ENCODE measurements around the gene TSPAN11.

The TSPAN11 gene

GRCh38 chr12:30990776-30991175 lies 64.2 kb downstream of the TSPAN11 start:
- H3K9ac ChIP-seq (ENCODE audit: low read length), result no peak overlapping the region
- H3K4me3 ChIP-seq (ENCODE audit: low read length), result no peak overlapping the region
- H3K4me1 ChIP-seq (ENCODE audit: control insufficient read depth, insufficient read depth, low read length), result peaks cover 12% of the 10 kb centered on the region
- H3K9me3 ChIP-seq (ENCODE audit: control insufficient read depth, low read length), result no peaks in the 10 kb centered on the region
- no peaks in the 10 kb centered on the region for H3K36me3 ChIP-seq (ENCODE audit: control insufficient read depth, insufficient read depth, low read length)
- no peaks in the 10 kb centered on the region for H3K27me3 ChIP-seq (ENCODE audit: control insufficient read depth, insufficient read depth, low read length)

GRCh38 chr12:30991466-30991865 lies 64.9 kb downstream of the TSPAN11 start:
- no peaks in the 10 kb centered on the region for H3K9me3 ChIP-seq (ENCODE audit: control insufficient read depth, low read length)
- no peak overlapping the region for H3K4me3 ChIP-seq (ENCODE audit: low read length)
- peaks cover 12% of the 10 kb centered on the region for H3K4me1 ChIP-seq (ENCODE audit: control insufficient read depth, insufficient read depth, low read length)
- no peaks in the 10 kb centered on the region for H3K27me3 ChIP-seq (ENCODE audit: control insufficient read depth, insufficient read depth, low read length)
- H3K36me3 ChIP-seq (ENCODE audit: control insufficient read depth, insufficient read depth, low read length), result no peaks in the 10 kb centered on the region
- no peak overlapping the region for H3K9ac ChIP-seq (ENCODE audit: low read length)

DNA sequence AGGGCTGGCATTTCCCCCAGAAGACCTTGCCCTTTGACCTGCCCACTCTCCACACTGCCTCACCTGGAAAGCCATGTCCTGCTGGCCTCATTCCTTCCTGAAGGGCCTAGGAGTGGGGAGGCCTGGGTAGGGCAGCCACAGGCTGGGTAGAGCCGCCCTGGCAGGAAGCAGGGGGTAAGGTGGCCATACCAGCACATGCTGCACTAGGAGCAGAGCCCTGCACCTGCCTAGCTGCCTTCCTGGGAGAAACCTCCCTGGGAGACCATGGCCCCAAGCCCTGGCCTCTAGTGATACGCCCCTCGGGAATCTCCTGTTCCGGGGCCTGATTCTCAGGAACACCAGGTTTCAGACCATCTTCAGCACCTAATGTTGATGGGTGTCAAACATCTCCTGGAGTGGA lies 65.8 kb downstream of the TSPAN11 start:
- Histone ChIP-seq H3K4me3 (ENCODE audit: low read length) (no peak overlapping the region), H3K27me3 (ENCODE audit: control insufficient read depth, insufficient read depth, low read length) (no peaks in the 10 kb centered on the region)

DNA sequence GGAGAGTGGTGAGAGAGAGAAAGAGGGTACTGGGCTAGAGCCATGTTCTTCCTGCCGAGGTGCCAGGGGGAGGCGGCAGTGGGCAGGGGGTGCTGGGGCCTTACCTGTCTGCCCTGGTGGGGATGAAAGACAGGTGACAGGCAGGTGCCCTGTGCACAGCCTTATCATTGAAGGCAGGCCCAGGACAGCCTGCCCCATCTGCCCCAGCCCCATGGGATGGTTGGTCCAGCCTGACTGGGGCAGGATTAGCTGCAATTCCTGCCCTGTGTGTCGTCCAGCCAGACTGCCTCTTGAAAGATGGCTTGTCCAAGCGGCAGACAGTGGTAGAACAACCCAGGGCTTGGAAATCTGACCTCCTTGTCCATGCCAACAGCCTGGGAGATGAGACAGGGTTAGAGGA lies 67.2 kb downstream of the TSPAN11 start:
- no peaks in the 10 kb centered on the region for H3K9me3 ChIP-seq (ENCODE audit: control insufficient read depth, low read length)
- H3K9ac ChIP-seq (ENCODE audit: low read length), result no peak overlapping the region
- H3K36me3 ChIP-seq (ENCODE audit: control insufficient read depth, insufficient read depth, low read length), result no peaks in the 10 kb centered on the region
- peaks cover 10% of the 10 kb centered on the region for H3K4me1 ChIP-seq (ENCODE audit: control insufficient read depth, insufficient read depth, low read length)
- no peak overlapping the region for H3K4me3 ChIP-seq (ENCODE audit: low read length)
- no peaks in the 10 kb centered on the region for H3K27me3 ChIP-seq (ENCODE audit: control insufficient read depth, insufficient read depth, low read length)

More for the DNA sequence above, 65.8 kb downstream of the TSPAN11 start:
- Histone ChIP-seq H3K4me1 (ENCODE audit: control insufficient read depth, insufficient read depth, low read length) (peaks cover 12% of the 10 kb centered on the region), H3K36me3 (ENCODE audit: control insufficient read depth, insufficient read depth, low read length) (no peaks in the 10 kb centered on the region), H3K9me3 (ENCODE audit: control insufficient read depth, low read length) (no peaks in the 10 kb centered on the region), H3K9ac (ENCODE audit: low read length) (no peak overlapping the region)

GRCh38 chr12:30994274-30994673 lies 67.7 kb downstream of the TSPAN11 start:
- Histone ChIP-seq H3K36me3 (ENCODE audit: control insufficient read depth, insufficient read depth, low read length) (no peaks in the 10 kb centered on the region), H3K9me3 (ENCODE audit: control insufficient read depth, low read length) (no peaks in the 10 kb centered on the region)

DNA sequence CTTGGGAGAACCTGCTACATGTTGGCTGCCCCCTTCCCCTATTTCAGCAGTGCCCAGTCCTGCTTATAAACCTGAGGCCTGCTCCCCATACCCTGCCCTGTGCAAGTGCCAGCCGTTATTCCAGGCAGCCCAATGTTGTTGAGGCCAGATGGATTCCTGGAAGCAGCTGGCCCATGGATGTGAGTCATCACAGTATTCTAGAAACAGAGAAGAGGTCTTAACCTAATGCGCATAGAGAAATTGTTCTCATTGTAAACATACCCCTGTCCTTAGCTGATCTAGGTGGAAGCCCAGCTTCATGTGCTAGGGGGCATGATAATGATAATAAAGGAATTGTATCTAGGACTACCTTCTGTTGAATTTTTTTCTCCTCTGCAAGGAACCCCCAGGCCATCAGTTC lies 69.7 kb downstream of the TSPAN11 start:
- Histone ChIP-seq H3K9ac (ENCODE audit: low read length) (no peak overlapping the region), H3K4me3 (ENCODE audit: low read length) (no peak overlapping the region), H3K4me1 (ENCODE audit: control insufficient read depth, insufficient read depth, low read length) (no peaks in the 10 kb centered on the region), H3K36me3 (ENCODE audit: control insufficient read depth, insufficient read depth, low read length) (no peaks in the 10 kb centered on the region), H3K27me3 (ENCODE audit: control insufficient read depth, insufficient read depth, low read length) (no peaks in the 10 kb centered on the region), H3K9me3 (ENCODE audit: control insufficient read depth, low read length) (no peaks in the 10 kb centered on the region)

More at GRCh38 chr12:30994274-30994673, 67.7 kb downstream of the TSPAN11 start:
- no peaks in the 10 kb centered on the region for H3K27me3 ChIP-seq (ENCODE audit: control insufficient read depth, insufficient read depth, low read length)
- peaks cover 4% of the 10 kb centered on the region for H3K4me1 ChIP-seq (ENCODE audit: control insufficient read depth, insufficient read depth, low read length)
- H3K9ac ChIP-seq (ENCODE audit: low read length), result no peak overlapping the region
- no peak overlapping the region for H3K4me3 ChIP-seq (ENCODE audit: low read length)

DNA sequence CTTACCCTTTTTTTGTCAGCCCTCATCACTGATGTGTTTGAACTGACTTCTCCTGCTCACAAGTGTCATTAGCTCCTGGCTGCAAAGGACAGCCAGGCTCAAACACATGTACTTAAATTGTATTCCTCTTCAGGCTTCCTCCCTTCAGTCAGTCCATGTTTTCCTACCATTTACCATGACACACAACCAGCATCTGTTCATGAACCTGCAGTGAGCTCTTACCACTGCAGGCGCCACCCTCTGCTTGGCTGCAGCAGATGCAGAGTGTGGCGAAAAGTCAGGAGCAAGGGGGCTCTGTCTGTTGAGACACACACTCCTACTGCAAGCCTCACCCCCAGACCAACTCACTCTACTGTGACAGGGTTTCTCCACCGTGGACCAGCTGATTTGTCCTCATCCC lies 70.2 kb downstream of the TSPAN11 start:
- Histone ChIP-seq H3K9me3 (ENCODE audit: control insufficient read depth, low read length) (no peaks in the 10 kb centered on the region), H3K36me3 (ENCODE audit: control insufficient read depth, insufficient read depth, low read length) (no peaks in the 10 kb centered on the region), H3K4me1 (ENCODE audit: control insufficient read depth, insufficient read depth, low read length) (no peaks in the 10 kb centered on the region), H3K4me3 (ENCODE audit: low read length) (no peak overlapping the region), H3K9ac (ENCODE audit: low read length) (no peak overlapping the region), H3K27me3 (ENCODE audit: control insufficient read depth, insufficient read depth, low read length) (no peaks in the 10 kb centered on the region)

DNA sequence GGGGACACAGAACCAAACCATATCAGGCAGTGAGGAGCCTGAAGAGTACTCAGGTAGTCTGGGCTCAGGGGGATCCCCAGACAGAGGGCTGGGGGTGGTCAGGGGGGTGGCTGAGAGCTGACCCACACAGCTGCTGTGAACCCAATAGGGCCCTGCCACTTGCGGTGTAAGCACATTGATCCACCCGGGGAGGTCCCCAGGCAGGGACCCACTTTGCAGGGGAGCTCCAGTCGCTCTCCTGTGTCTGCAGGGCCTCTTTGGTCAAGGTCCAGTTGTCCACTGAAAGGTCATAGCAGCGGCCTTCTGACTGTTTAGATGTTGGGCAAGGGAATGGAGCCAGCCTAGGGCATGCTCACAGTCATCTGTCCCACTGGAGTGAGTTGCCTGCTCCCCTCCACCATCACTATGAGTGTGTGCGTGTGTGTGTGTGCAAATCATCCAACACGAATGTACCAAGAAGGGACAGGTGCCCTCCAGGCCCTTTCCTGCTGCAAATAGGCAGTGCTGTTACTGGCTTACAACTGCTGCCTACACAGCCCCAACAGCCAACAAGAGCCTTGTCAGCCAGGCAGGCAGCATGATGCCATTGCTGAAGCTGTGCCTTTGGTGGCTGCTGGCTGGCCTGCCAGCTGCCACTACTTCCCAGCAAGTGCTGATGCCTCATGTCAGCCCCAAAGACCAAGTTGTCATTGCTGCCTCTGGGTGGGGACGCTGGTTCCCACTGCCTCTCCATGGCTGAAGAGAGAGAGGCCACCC lies 71.3 kb downstream of the TSPAN11 start:
- Histone ChIP-seq H3K9ac (ENCODE audit: low read length) (no peak overlapping the region), H3K4me3 (ENCODE audit: low read length) (no peak overlapping the region), H3K27me3 (ENCODE audit: control insufficient read depth, insufficient read depth, low read length) (no peaks in the 10 kb centered on the region), H3K9me3 (ENCODE audit: control insufficient read depth, low read length) (no peaks in the 10 kb centered on the region), H3K36me3 (ENCODE audit: control insufficient read depth, insufficient read depth, low read length) (no peaks in the 10 kb centered on the region), H3K4me1 (ENCODE audit: control insufficient read depth, insufficient read depth, low read length) (no peaks in the 10 kb centered on the region)

DNA sequence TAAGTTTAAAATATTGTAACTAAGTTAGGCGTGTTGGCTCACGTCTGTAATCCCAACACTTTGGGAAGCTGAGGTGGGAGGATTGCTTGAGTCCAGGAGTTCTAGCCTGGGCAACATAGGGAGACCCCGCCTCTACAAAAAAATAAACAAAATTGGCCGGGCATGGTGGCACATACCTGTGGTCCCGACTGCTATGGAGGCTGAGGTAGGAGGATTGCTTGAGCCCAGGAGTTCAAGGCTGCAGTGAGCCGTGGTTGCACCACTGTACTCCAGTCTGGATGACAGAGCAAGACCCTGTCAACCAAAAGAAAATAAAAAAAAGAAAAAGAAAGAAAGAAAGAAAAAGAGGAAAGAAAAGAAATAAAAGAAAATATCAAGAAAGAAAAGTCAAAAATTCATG lies 72.5 kb downstream of the TSPAN11 start:
- no peaks in the 10 kb centered on the region for H3K4me1 ChIP-seq (ENCODE audit: control insufficient read depth, insufficient read depth, low read length)
- H3K4me3 ChIP-seq (ENCODE audit: low read length), result no peak overlapping the region
- no peaks in the 10 kb centered on the region for H3K27me3 ChIP-seq (ENCODE audit: control insufficient read depth, insufficient read depth, low read length)
- H3K9ac ChIP-seq (ENCODE audit: low read length), result no peak overlapping the region
- no peaks in the 10 kb centered on the region for H3K36me3 ChIP-seq (ENCODE audit: control insufficient read depth, insufficient read depth, low read length)
- H3K9me3 ChIP-seq (ENCODE audit: control insufficient read depth, low read length), result no peaks in the 10 kb centered on the region

GRCh38 chr12:30999723-31000122 lies 73.2 kb downstream of the TSPAN11 start:
- Histone ChIP-seq H3K36me3 (ENCODE audit: control insufficient read depth, insufficient read depth, low read length) (no peaks in the 10 kb centered on the region), H3K9ac (ENCODE audit: low read length) (no peak overlapping the region), H3K4me1 (ENCODE audit: control insufficient read depth, insufficient read depth, low read length) (no peaks in the 10 kb centered on the region), H3K4me3 (ENCODE audit: low read length) (no peak overlapping the region), H3K27me3 (ENCODE audit: control insufficient read depth, insufficient read depth, low read length) (no peaks in the 10 kb centered on the region), H3K9me3 (ENCODE audit: control insufficient read depth, low read length) (no peaks in the 10 kb centered on the region)

- H3K4me3 ChIP-seq (ENCODE audit: low read length), result no peak overlapping the region
- H3K36me3 ChIP-seq (ENCODE audit: control insufficient read depth, insufficient read depth, low read length), result no peaks in the 10 kb centered on the region
- no peak overlapping the region for H3K9ac ChIP-seq (ENCODE audit: low read length)
- peaks cover 1% of the 10 kb centered on the region for H3K4me1 ChIP-seq (ENCODE audit: control insufficient read depth, insufficient read depth, low read length)
- no peaks in the 10 kb centered on the region for H3K9me3 ChIP-seq (ENCODE audit: control insufficient read depth, low read length)
- no peaks in the 10 kb centered on the region for H3K27me3 ChIP-seq (ENCODE audit: control insufficient read depth, insufficient read depth, low read length)
Measured at GRCh38 chr12:31000751-31001150, 74.2 kb downstream of the TSPAN11 start.

GRCh38 chr12:31001581-31002360 lies 75.2 kb downstream of the TSPAN11 start:
- Histone ChIP-seq H3K27me3 (ENCODE audit: control insufficient read depth, insufficient read depth, low read length) (no peaks in the 10 kb centered on the region), H3K9me3 (ENCODE audit: control insufficient read depth, low read length) (no peaks in the 10 kb centered on the region), H3K36me3 (ENCODE audit: control insufficient read depth, insufficient read depth, low read length) (no peaks in the 10 kb centered on the region), H3K4me1 (ENCODE audit: control insufficient read depth, insufficient read depth, low read length) (peaks cover 7% of the 10 kb centered on the region), H3K9ac (ENCODE audit: low read length) (no peak overlapping the region), H3K4me3 (ENCODE audit: low read length) (no peak overlapping the region)

Data from mucosa of stomach (tissue), 1 donor.